GM20431 (cell line): Measurements from ENCODE around the gene OPN1SW.

Source experiments
- in situ Hi-C: fragments of 300-500 bp; cut with MseI, MboI; formaldehyde crosslinking; loops from one replicate; pipeline ENCODE4 v1.15.0; 2020; ENCODE audit warnings: low sequenced_read_pairs; ENCODE audit not compliant: unreplicated experiment

Gene OPN1SW

GRCh38 chr7:128767475-128768110 is 8.0 kb downstream of the OPN1SW start:
- in situ Hi-C loops, result no loop called here

GRCh38 chr7:128763541-128763940 is 12.1 kb downstream of the OPN1SW start:
- in situ Hi-C loops, result no loop called here

GRCh38 chr7:128759242-128759641 is 16.4 kb downstream of the OPN1SW start:
- in situ Hi-C loops, result no loop called here

GRCh38 chr7:128758553-128758952 is 17.0 kb downstream of the OPN1SW start:
- in situ Hi-C loops, result no loop called here

GRCh38 chr7:128757203-128757602 is 18.4 kb downstream of the OPN1SW start:
- in situ Hi-C loops, result no loop called here

GRCh38 chr7:128755819-128756476 is 19.6 kb downstream of the OPN1SW start:
- in situ Hi-C loops, result no loop called here

GRCh38 chr7:128755075-128755818 is 20.3 kb downstream of the OPN1SW start:
- in situ Hi-C loops, result no loop called here

- in situ Hi-C loops, result no loop called here
Observed at GRCh38 chr7:128752251-128752650, 23.3 kb downstream of the OPN1SW start.

- in situ Hi-C loops, result no loop called here
Observed at GRCh38 chr7:128747327-128748079, 28.1 kb downstream of the OPN1SW start.

- in situ Hi-C loops, result no loop called here
Observed at GRCh38 chr7:128745706-128746105, 29.9 kb downstream of the OPN1SW start.

GRCh38 chr7:128744366-128744905 is 31.2 kb downstream of the OPN1SW start:
- in situ Hi-C loops, result no loop called here

GRCh38 chr7:128743112-128743772 is 32.4 kb downstream of the OPN1SW start:
- in situ Hi-C loops, result no loop called here

- in situ Hi-C loops, result no loop called here
Observed at GRCh38 chr7:128742206-128742605, 33.4 kb downstream of the OPN1SW start.

GRCh38 chr7:128741491-128741890 is 34.1 kb downstream of the OPN1SW start:
- in situ Hi-C loops, result no loop called here

GRCh38 chr7:128740996-128741395 is 34.6 kb downstream of the OPN1SW start:
- in situ Hi-C loops, result no loop called here

GRCh38 chr7:128739990-128740682 is 35.5 kb downstream of the OPN1SW start:
- in situ Hi-C loops, result no loop called here

- in situ Hi-C loops, result no loop called here
Observed at GRCh38 chr7:128739048-128739962, 36.3 kb downstream of the OPN1SW start, which contains the start of gene CALU. TSS of gene CALU (plus strand) at chr7:128739359. CDS start at chr7:128748584, 9,225 bp downstream.

- in situ Hi-C loops, result no loop called here
Observed at GRCh38 chr7:128738570-128739047, 37.0 kb downstream of the OPN1SW start.
